B cell (primary cell): ENCODE results near the gene MAP3K5. TPM values are rescaled to one million over a fixed set of nuclear protein-coding genes. Genes with fewer than 3 reads are reported as not detected.

Experiments used
- ATAC-seq: fragments of 200-7000 bp; cut with Tn5 transposase; one replicate; pipeline ENCODE4 v1.10.0; 2021; ENCODE audit warnings: low read depth, mild to moderate bottlenecking, moderate number of reproducible peaks, moderate library complexity
- CTCF ChIA-PET: fragments of 350-600 bp; sonication (Branson Sonifier 250); formaldehyde crosslinking; loops from one replicate; lab custom pipeline; 2021; ENCODE audit warnings: antibody characterized with exemption, inconsistent platforms; lab: Charles Lee
- POLR2A ChIA-PET: fragments of 350-600 bp; sonication (Branson Sonifier 250); formaldehyde crosslinking; loops from one replicate; lab custom pipeline; 2021; ENCODE audit warnings: antibody characterized with exemption; lab: Charles Lee
- DNase-seq: peaks from one replicate; pipeline ENCODE4 v3.0.0; 2013
- H2AFZ ChIP-seq: 2 replicates; pipeline ENCODE4 v1.6.1; 2012; ENCODE audit warnings: mild to moderate bottlenecking, low read depth, low read length; ENCODE audit not compliant: insufficient read depth, poor library complexity, severe bottlenecking
- H3K27ac ChIP-seq, 2 donors: 1 replicate in 1 of 2; 2 replicates in 1 of 2; pipeline ENCODE4 v1.5.1; 2012 to 2013; ENCODE audit warnings: low read length in 2 of 2, mild to moderate bottlenecking in 2 of 2, moderate library complexity in 1 of 2
- H3K27me3 ChIP-seq, 4 experiments: fragments of 200-600 bp in 1 of 4; sonication (generic) in 1 of 4; replicated peaks in 1 of 4; 1 replicate in 2 of 4; 2 replicates in 2 of 4; pipeline versions ENCODE4 v1.6.1 to v1.7.0; 2013 to 2016; ENCODE audit warnings: low read length in 3 of 4, mild to moderate bottlenecking in 2 of 4, mixed read lengths in 1 of 4, moderate library complexity in 1 of 4; ENCODE audit not compliant: insufficient read depth in 4 of 4, control insufficient read depth in 3 of 4; ENCODE audit errors: control extremely low read depth in 1 of 4
- H3K36me3 ChIP-seq, 2 experiments: replicated peaks in 1 of 2; 1 replicate in 1 of 2; 2 replicates in 1 of 2; pipeline versions ENCODE4 v1.6.1 to v1.7.1; 2013; ENCODE audit warnings: low read length in 1 of 2; ENCODE audit not compliant: insufficient read depth in 2 of 2, control insufficient read depth in 1 of 2; ENCODE audit errors: control extremely low read depth in 1 of 2, extremely low read depth in 1 of 2
- H3K4me1 ChIP-seq, 2 donors: fragments of 200-600 bp in 1 of 2; sonication (generic) in 1 of 2; 1 replicate in 1 of 2; 2 replicates in 1 of 2; pipeline versions ENCODE4 v1.5.1 to v1.6.1; 2013 to 2017; ENCODE audit warnings: low read length in 2 of 2; ENCODE audit not compliant: control insufficient read depth in 2 of 2, insufficient read depth in 2 of 2
- H3K4me2 ChIP-seq: replicated peaks from 2 replicates; pipeline ENCODE3; 2012; ENCODE audit warnings: mild to moderate bottlenecking, low read depth, low read length; ENCODE audit not compliant: poor library complexity, severe bottlenecking
- H3K4me3 ChIP-seq, 5 experiments: fragments of 200-600 bp in 1 of 5; sonication (generic) in 1 of 5; 1 replicate in 3 of 5; 2 replicates in 2 of 5; pipeline versions ENCODE4 v1.5.1 to v1.7.0; 2011 to 2016; ENCODE audit warnings: low read length in 4 of 5, mild to moderate bottlenecking in 4 of 5, low read depth in 2 of 5, control low read depth in 1 of 5, moderate library complexity in 1 of 5; ENCODE audit not compliant: insufficient read depth in 1 of 5; ENCODE audit errors: control extremely low read depth in 1 of 5, extremely low read depth in 1 of 5
- H3K79me2 ChIP-seq: fragments of 200-600 bp; sonication (generic); one replicate; pipeline ENCODE4 v1.6.0; 2016; ENCODE audit warnings: low read length; ENCODE audit not compliant: control insufficient read depth, insufficient read depth
- H3K9ac ChIP-seq: fragments of 200-600 bp; sonication (generic); 2 replicates; pipeline ENCODE4 v1.6.1; 2017; ENCODE audit warnings: mild to moderate bottlenecking, low read length, moderate library complexity
- H3K9me3 ChIP-seq, 3 donors: one replicate each; pipeline versions ENCODE4 v1.6.1 to v1.7.1; 2013; ENCODE audit warnings: low read length in 2 of 3; ENCODE audit not compliant: control insufficient read depth in 2 of 3, insufficient read depth in 1 of 3; ENCODE audit errors: control extremely low read depth in 1 of 3
- H4K20me1 ChIP-seq: 2 replicates; pipeline ENCODE4 v1.6.0; 2012; ENCODE audit warnings: mild to moderate bottlenecking, low read length; ENCODE audit not compliant: insufficient read depth, control insufficient read depth, poor library complexity, severe bottlenecking
- H3K27ac Mint-ChIP-seq: one replicate; pipeline ENCODE4 v1.8.0; 2021; ENCODE audit warnings: mixed read lengths
- H3K27me3 Mint-ChIP-seq: one replicate; pipeline ENCODE4 v1.8.0; 2021; ENCODE audit warnings: mixed read lengths
- H3K4me1 Mint-ChIP-seq: one replicate; pipeline ENCODE4 v1.8.0; 2021; ENCODE audit warnings: mixed read lengths
- H3K4me3 Mint-ChIP-seq: one replicate; pipeline ENCODE4 v1.8.0; 2021; ENCODE audit warnings: mixed read lengths
- H3K9me3 Mint-ChIP-seq: one replicate; pipeline ENCODE4 v1.8.0; 2022; ENCODE audit warnings: mixed read lengths; ENCODE audit not compliant: insufficient read depth
- CTCF ChIP-seq: fragments of 200-600 bp; IDR thresholded peaks from one replicate; pipeline ENCODE4 v1.8.0; 2022; ENCODE audit warnings: antibody characterized with exemption, mild to moderate bottlenecking
- EZH2 ChIP-seq: IDR thresholded peaks from 2 replicates; pipeline ENCODE4 v1.6.1; 2012; ENCODE audit warnings: borderline replicate concordance, low read depth, mild to moderate bottlenecking, moderate library complexity, low read length; ENCODE audit not compliant: insufficient read depth, poor library complexity, severe bottlenecking
- WGBS: methylation state at CpG from one replicate; pipeline ENCODE4 v1.1.5; 2013; ENCODE audit warnings: missing lambda C conversion rate; ENCODE audit not compliant: insufficient coverage; 5-methylcytosine and 5-hydroxymethylcytosine counted together
- intact Hi-C: fragments of 100-400 bp; cut with micrococcal nuclease; formaldehyde crosslinking; loops from one replicate; pipeline ENCODE4 v1.10.0; 2022
- polyA plus RNA-seq: library from polyadenylated mRNA; depleted of rRNA; stranded (reverse); fragments of >200 nt; gene quantifications from 2 replicates; pipeline ENCODE4 v1.2.3, GENCODE V29; 2012
- total RNA-seq, 2 donors: library from RNA; stranded (reverse); fragments of 120-200 nt in 1 of 2; gene quantifications; 1 replicate in 1 of 2; 2 replicates in 1 of 2; pipeline versions ENCODE4 v1.2.3 to v1.2.4, GENCODE V29; 2013 to 2022

Gene MAP3K5
- total and polyA plus RNA-seq, 2 donors (not counting 1 experiment from before 2014, with no cell fraction given) = 5.7 to 34.1 TPM

GRCh38 chr6:136652656-136653055 lies 139.6 kb downstream of the MAP3K5 start:
- Mint-ChIP-seq H3K27ac (no peak overlapping the region), H3K27me3 (no peaks in the 10 kb centered on the region), H3K4me3 (no peak overlapping the region), H3K4me1 (peaks cover 3% of the 10 kb centered on the region), H3K9me3 (no peaks in the 10 kb centered on the region)
- peaks cover 6 to 27% of the 10 kb centered on the region in 2 experiments for H3K36me3 ChIP-seq
- intact Hi-C loops = no loop called here
- peaks cover 0 to 1% of the 10 kb centered on the region in 2 donors for H3K4me1 ChIP-seq
- no peak for TF ChIP-seq EZH2
- TF ChIP-seq CTCF = no peak
- H3K4me2 ChIP-seq = no peak overlapping the region
- DNase-seq = no peak
- ChIA-PET CTCF (interaction anchor here (1.0 to 3.4 kb wide), 2 partner anchors 9 to 139 kb away, joined by 5 to 24 read pairs; partner anchors contain the start of gene MAP3K5), POLR2A (interaction anchor here (0.6 kb wide), 1 partner anchor 59 kb away, joined by 5 read pairs; no protein-coding TSS in a partner anchor)
- H3K27me3 ChIP-seq = no peaks in the 10 kb centered on the region
- H2AFZ ChIP-seq = no peak overlapping the region
- no peaks in the 10 kb centered on the region for H3K79me2 ChIP-seq
- ATAC-seq = no peak
- H3K9ac ChIP-seq = no peak overlapping the region
- H4K20me1 ChIP-seq = no peaks in the 10 kb centered on the region
- H3K9me3 ChIP-seq = no peaks in the 10 kb centered on the region
- no peak overlapping the region for H3K27ac ChIP-seq
- H3K4me3 ChIP-seq = no peak overlapping the region

GRCh38 chr6:136651982-136652381 lies 140.3 kb downstream of the MAP3K5 start:
- H2AFZ ChIP-seq = no peak overlapping the region
- no peaks in the 10 kb centered on the region for H3K27me3 ChIP-seq
- H3K36me3 ChIP-seq = peaks cover 2 to 21% of the 10 kb centered on the region in 2 experiments
- H3K4me1 ChIP-seq = peaks cover 5 to 7% of the 10 kb centered on the region in 2 donors
- DNase-seq (no peak), ATAC-seq (no peak)
- CTCF ChIA-PET = interaction anchor here (1.0 to 3.4 kb wide), 3 partner anchors 8 to 140 kb away, joined by 3 to 24 read pairs (median 5); partner anchors contain the start of gene MAP3K5
- Mint-ChIP-seq H3K27me3 (no peaks in the 10 kb centered on the region), H3K4me3 (no peak overlapping the region), H3K4me1 (peaks cover 3% of the 10 kb centered on the region), H3K9me3 (no peaks in the 10 kb centered on the region), H3K27ac (no peak overlapping the region)
- no CpG with 5 or more reads among the region's 2 CpGs for WGBS
- H3K4me2 ChIP-seq = no peak overlapping the region
- no peaks in the 10 kb centered on the region for H3K79me2 ChIP-seq
- no peaks in the 10 kb centered on the region for H3K9me3 ChIP-seq
- TF ChIP-seq CTCF = no peak
- TF ChIP-seq EZH2 = no peak
- intact Hi-C loops = no loop called here
- H3K27ac ChIP-seq = no peak overlapping the region
- POLR2A ChIA-PET = no interaction called here
- H4K20me1 ChIP-seq = no peaks in the 10 kb centered on the region
- H3K4me3 ChIP-seq = no peak overlapping the region
- no peak overlapping the region for H3K9ac ChIP-seq
